Liver (tissue), 9 donors: ENCODE results near the gene KCNIP4. TPM values are rescaled to one million over a fixed set of nuclear protein-coding genes. Genes with fewer than 3 reads are reported as not detected.

Experiments
- DNase-seq: peaks from one replicate; pipeline ENCODE4 v3.0.0-alpha.2; 2017; ENCODE audit warnings: low spot score
- H3K27ac ChIP-seq, 2 donors: one replicate each; pipeline ENCODE4 v1.7.0; 2013; ENCODE audit warnings: inconsistent platforms in 2 of 2, low read length in 2 of 2, control low read depth in 1 of 2, low read depth in 1 of 2, mild to moderate bottlenecking in 1 of 2
- H3K27me3 ChIP-seq, 4 donors: one replicate each; pipeline versions ENCODE4 v1.6.1 to v1.7.0; 2013; ENCODE audit warnings: low read length in 3 of 4, inconsistent platforms in 1 of 4, mild to moderate bottlenecking in 1 of 4, moderate library complexity in 1 of 4; ENCODE audit not compliant: control insufficient read depth in 4 of 4, insufficient read depth in 4 of 4
- H3K36me3 ChIP-seq, 4 donors: one replicate each; pipeline versions ENCODE4 v1.6.1 to v1.7.0; 2013; ENCODE audit warnings: low read length in 3 of 4, mild to moderate bottlenecking in 3 of 4, low read depth in 1 of 4, moderate library complexity in 1 of 4; ENCODE audit not compliant: control insufficient read depth in 4 of 4, insufficient read depth in 3 of 4
- H3K4me1 ChIP-seq, 4 donors: one replicate each; pipeline versions ENCODE4 v1.6.1 to v1.7.0; 2013; ENCODE audit warnings: low read length in 3 of 4, mild to moderate bottlenecking in 3 of 4, moderate library complexity in 1 of 4; ENCODE audit not compliant: control insufficient read depth in 4 of 4, insufficient read depth in 4 of 4
- H3K4me3 ChIP-seq, 3 donors: one replicate each; pipeline versions ENCODE4 v1.6.1 to v1.7.0; 2013; ENCODE audit warnings: low read length in 3 of 3, control low read depth in 1 of 3, low read depth in 1 of 3, mild to moderate bottlenecking in 1 of 3
- H3K9ac ChIP-seq, 2 donors: one replicate each; pipeline ENCODE4 v1.7.0; 2013; ENCODE audit warnings: low read length in 2 of 2, mild to moderate bottlenecking in 2 of 2, moderate library complexity in 2 of 2, control low read depth in 1 of 2, low read depth in 1 of 2
- H3K9me3 ChIP-seq, 4 donors: one replicate each; pipeline versions ENCODE4 v1.6.1 to v1.7.0; 2013; ENCODE audit warnings: low read length in 3 of 4; ENCODE audit not compliant: control insufficient read depth in 4 of 4
- EGR1 ChIP-seq, 2 donors: IDR thresholded peaks; 2 replicates each; pipeline ENCODE4 v1.6.1; 2016 to 2018; ENCODE audit warnings: antibody characterized with exemption in 2 of 2, low read depth in 2 of 2
- FOXA2 ChIP-seq: IDR thresholded peaks from 2 replicates; pipeline ENCODE4 v1.6.1; 2016; ENCODE audit warnings: antibody characterized with exemption
- HNF4A ChIP-seq, 2 donors: conservative IDR thresholded peaks; 2 replicates each; pipeline ENCODE4 v1.6.1; 2016; ENCODE audit warnings: antibody characterized with exemption in 2 of 2, mild to moderate bottlenecking in 2 of 2
- JUND ChIP-seq, 2 donors: IDR thresholded peaks; 2 replicates each; pipeline ENCODE4 v1.6.1; 2016; ENCODE audit warnings: antibody characterized with exemption in 2 of 2
- NR2F2 ChIP-seq: IDR thresholded peaks from 2 replicates; pipeline ENCODE4 v1.6.1; 2016; ENCODE audit warnings: antibody characterized with exemption
- RAD21 ChIP-seq, 2 donors: IDR thresholded peaks; 2 replicates each; pipeline ENCODE4 v1.6.1; 2016; ENCODE audit warnings: antibody characterized with exemption in 2 of 2, mild to moderate bottlenecking in 2 of 2
- SP1 ChIP-seq: IDR thresholded peaks from 2 replicates; pipeline ENCODE4 v1.6.1; 2018; ENCODE audit warnings: antibody characterized with exemption, mild to moderate bottlenecking
- YY1 ChIP-seq: IDR thresholded peaks from 2 replicates; pipeline ENCODE4 v1.6.1; 2016; ENCODE audit warnings: antibody characterized with exemption, mild to moderate bottlenecking
- WGBS: extraction: QIAGEN DNeasy Blood & Tissue Kit; methylation state at CpG from one replicate; pipeline ENCODE4 v1.1.7; 2013; 5-methylcytosine and 5-hydroxymethylcytosine counted together
- polyA plus RNA-seq, 2 donors: library from polyadenylated mRNA; stranded (reverse) in 1 of 2; unstranded in 1 of 2; fragments of 200-250 nt in 1 of 2; fragments of >200 nt in 1 of 2; fragmentation: Nextera tagmentation in 1 of 2; extraction: Ambion mirVana in 1 of 2; gene quantifications; one replicate each; pipeline versions ENCODE4 v1.2.1 to v1.2.3, GENCODE V29; 2013 to 2015
- total RNA-seq, 2 donors: library from RNA; depleted of rRNA; stranded (reverse); fragments of >200 nt; gene quantifications; one replicate each; pipeline ENCODE4 v1.2.3, GENCODE V29; 2014
- TF ChIP-seq, protein P1 (sequence below): IDR thresholded peaks from 2 replicates; pipeline ENCODE4 v1.6.1; 2016; ENCODE audit warnings: antibody characterized with exemption
- TF ChIP-seq, protein P2 (sequence below): IDR thresholded peaks from 2 replicates; pipeline ENCODE4 v1.6.1; 2016; ENCODE audit warnings: antibody characterized with exemption
- TF ChIP-seq, protein P3 (sequence below): fragments of 150-350 bp; IDR thresholded peaks from 2 replicates; pipeline ENCODE4 v1.5.1; 2017; ENCODE audit warnings: improper control_type of control experiment, low read depth, low read length; ENCODE audit not compliant: missing input control
- donor health status: healthy.
- donor health status: healthy.
- donor health status: healthy.
- donor health status: healthy.
- donor health status: healthy.

The KCNIP4 gene
- total and polyA plus RNA-seq, 4 donors = 0.08 to 0.14 TPM; not detected in 2

DNA sequence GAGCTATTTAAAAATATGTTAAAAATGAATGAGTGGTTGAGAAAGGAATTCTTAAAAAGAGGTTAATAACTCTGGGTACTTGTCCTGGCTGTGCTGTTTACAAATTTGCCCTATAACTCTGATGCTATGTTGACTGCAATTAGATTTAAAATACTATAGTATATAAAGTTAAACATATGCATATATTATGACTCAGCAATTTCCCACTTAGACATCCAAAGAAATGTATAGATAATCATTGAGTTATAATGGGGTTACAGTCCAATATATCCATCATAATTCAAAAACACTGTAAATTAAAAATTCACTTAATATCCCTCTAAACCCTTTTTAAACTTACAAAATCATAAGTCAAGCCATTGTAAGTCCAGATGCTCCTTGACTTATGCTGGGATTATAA is 818.0 kb downstream of the KCNIP4 start:
- Histone ChIP-seq H3K4me1 (no peaks in the 10 kb centered on the region), H3K9ac (no peak overlapping the region), H3K9me3 (no peaks in the 10 kb centered on the region), H3K36me3 (no peaks in the 10 kb centered on the region), H3K27ac (no peak overlapping the region), H3K27me3 (peaks cover 0 to 9% (median 0%) of the 10 kb centered on the region in 4 donors), H3K4me3 (no peak overlapping the region)
- no peak for DNase-seq
- TF ChIP-seq, protein P1, sequence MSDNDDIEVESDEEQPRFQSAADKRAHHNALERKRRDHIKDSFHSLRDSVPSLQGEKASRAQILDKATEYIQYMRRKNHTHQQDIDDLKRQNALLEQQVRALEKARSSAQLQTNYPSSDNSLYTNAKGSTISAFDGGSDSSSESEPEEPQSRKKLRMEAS = no peak
- TF ChIP-seq NR2F2 (no peak), RAD21 (IDR thresholded peaks at IDR 0.05) (no peak), EGR1 (IDR thresholded peaks at IDR 0.05; ENCODE audit: low read depth in 2 of 2) (no peak)
- TF ChIP-seq, protein P2, sequence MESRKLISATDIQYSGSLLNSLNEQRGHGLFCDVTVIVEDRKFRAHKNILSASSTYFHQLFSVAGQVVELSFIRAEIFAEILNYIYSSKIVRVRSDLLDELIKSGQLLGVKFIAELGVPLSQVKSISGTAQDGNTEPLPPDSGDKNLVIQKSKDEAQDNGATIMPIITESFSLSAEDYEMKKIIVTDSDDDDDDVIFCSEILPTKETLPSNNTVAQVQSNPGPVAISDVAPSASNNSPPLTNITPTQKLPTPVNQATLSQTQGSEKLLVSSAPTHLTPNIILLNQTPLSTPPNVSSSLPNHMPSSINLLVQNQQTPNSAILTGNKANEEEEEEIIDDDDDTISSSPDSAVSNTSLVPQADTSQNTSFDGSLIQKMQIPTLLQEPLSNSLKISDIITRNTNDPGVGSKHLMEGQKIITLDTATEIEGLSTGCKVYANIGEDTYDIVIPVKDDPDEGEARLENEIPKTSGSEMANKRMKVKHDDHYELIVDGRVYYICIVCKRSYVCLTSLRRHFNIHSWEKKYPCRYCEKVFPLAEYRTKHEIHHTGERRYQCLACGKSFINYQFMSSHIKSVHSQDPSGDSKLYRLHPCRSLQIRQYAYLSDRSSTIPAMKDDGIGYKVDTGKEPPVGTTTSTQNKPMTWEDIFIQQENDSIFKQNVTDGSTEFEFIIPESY = no peak

DNA sequence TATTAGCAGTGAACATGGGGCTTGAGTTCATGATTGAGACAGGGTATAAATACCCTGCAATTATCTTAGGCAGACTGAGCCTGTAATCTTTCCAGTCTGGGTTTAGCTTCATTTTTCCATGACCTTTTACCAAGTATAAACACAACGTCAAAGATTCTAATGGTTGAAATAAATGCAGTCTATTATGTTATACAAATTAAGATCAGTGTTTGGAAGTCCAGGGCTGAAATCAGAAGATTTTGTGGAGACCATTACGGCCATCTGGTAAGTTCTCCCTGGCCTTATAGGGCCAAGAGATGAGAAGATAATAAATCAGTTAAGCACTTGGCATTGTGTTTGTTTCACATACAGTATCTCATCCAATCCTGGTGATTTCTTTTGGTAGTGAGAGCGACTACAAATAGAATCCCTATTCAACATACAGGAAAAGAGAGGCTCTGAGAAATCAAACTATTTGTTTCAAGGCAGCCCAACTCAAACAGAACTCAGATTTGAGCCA is 822.5 kb downstream of the KCNIP4 start:
- WGBS = 53% methylated on average over 3 of the region's 3 CpGs
- Histone ChIP-seq H3K4me1 (no peaks in the 10 kb centered on the region), H3K9ac (no peak overlapping the region), H3K27me3 (no peaks in the 10 kb centered on the region), H3K4me3 (no peak overlapping the region), H3K36me3 (no peaks in the 10 kb centered on the region), H3K27ac (no peak overlapping the region), H3K9me3 (peaks cover 0 to 2% (median 0%) of the 10 kb centered on the region in 4 donors)
- TF ChIP-seq NR2F2 = no peak
- no peak for TF ChIP-seq YY1
- no peak for TF ChIP-seq HNF4A (conservative IDR thresholded peaks at IDR 0.05)
- TF ChIP-seq, protein P3, sequence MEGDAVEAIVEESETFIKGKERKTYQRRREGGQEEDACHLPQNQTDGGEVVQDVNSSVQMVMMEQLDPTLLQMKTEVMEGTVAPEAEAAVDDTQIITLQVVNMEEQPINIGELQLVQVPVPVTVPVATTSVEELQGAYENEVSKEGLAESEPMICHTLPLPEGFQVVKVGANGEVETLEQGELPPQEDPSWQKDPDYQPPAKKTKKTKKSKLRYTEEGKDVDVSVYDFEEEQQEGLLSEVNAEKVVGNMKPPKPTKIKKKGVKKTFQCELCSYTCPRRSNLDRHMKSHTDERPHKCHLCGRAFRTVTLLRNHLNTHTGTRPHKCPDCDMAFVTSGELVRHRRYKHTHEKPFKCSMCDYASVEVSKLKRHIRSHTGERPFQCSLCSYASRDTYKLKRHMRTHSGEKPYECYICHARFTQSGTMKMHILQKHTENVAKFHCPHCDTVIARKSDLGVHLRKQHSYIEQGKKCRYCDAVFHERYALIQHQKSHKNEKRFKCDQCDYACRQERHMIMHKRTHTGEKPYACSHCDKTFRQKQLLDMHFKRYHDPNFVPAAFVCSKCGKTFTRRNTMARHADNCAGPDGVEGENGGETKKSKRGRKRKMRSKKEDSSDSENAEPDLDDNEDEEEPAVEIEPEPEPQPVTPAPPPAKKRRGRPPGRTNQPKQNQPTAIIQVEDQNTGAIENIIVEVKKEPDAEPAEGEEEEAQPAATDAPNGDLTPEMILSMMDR = no peak
- TF ChIP-seq FOXA2 = no peak
- no peak for TF ChIP-seq EGR1 (IDR thresholded peaks at IDR 0.05; ENCODE audit: low read depth in 2 of 2)
- TF ChIP-seq, protein P1 = no peak
- no peak for TF ChIP-seq SP1
- TF ChIP-seq RAD21 (IDR thresholded peaks at IDR 0.05) = no peak
- TF ChIP-seq, protein P2 = no peak
- no peak for TF ChIP-seq JUND (IDR thresholded peaks at IDR 0.05)
- DNase-seq = no peak
